SK-N-SH treated with all-trans-retinoic acid at 6 μM for 48 hours (cell line): ENCODE measurements around the gene UBE2I.

Source experiments
- ARNTL ChIP-seq: fragments of 450-650 bp; formaldehyde crosslinking; IDR thresholded peaks from 2 replicates; pipeline ENCODE4 v1.5.0; 2020; ENCODE audit warnings: low read depth, mild to moderate bottlenecking, moderate library complexity, borderline replicate concordance
- CREB5 ChIP-seq: fragments of 250-450 bp; sonication (Bioruptor Pico); IDR thresholded peaks from 2 replicates; pipeline ENCODE4 v1.5.1; 2020; ENCODE audit warnings: low read depth, mild to moderate bottlenecking, moderate library complexity
- PATZ1 ChIP-seq: fragments of 250-450 bp; sonication (Bioruptor Pico); IDR thresholded peaks from 2 replicates; pipeline ENCODE4 v1.8.0; 2020; ENCODE audit warnings: mild to moderate bottlenecking, moderate library complexity, borderline replicate concordance
- TCF4 ChIP-seq: fragments of 250-450 bp; sonication (Bioruptor Pico); IDR thresholded peaks from 2 replicates; pipeline ENCODE4 v1.8.0; 2021; ENCODE audit warnings: mild to moderate bottlenecking, moderate library complexity, borderline replicate concordance
- ZFP3 ChIP-seq: fragments of 250-450 bp; sonication (Bioruptor Pico); IDR thresholded peaks from 2 replicates; pipeline ENCODE4 v1.5.0; 2020; ENCODE audit warnings: mild to moderate bottlenecking, moderate library complexity
- ZFP30 ChIP-seq: fragments of 450-650 bp; formaldehyde crosslinking; IDR thresholded peaks from 2 replicates; pipeline ENCODE4 v1.5.0; 2022; ENCODE audit warnings: mild to moderate bottlenecking, moderate library complexity
- ZNF565 ChIP-seq: fragments of 450-650 bp; formaldehyde crosslinking; conservative IDR thresholded peaks from 2 replicates; pipeline ENCODE4 v1.5.0; 2020; ENCODE audit warnings: low read depth, mild to moderate bottlenecking, moderate library complexity
- ZNF70 ChIP-seq: fragments of 450-650 bp; formaldehyde crosslinking; IDR thresholded peaks from 2 replicates; pipeline ENCODE4 v1.5.0; 2020; ENCODE audit warnings: mild to moderate bottlenecking, moderate library complexity
- ZNF8 ChIP-seq: fragments of 450-650 bp; formaldehyde crosslinking; IDR thresholded peaks from 2 replicates; pipeline ENCODE4 v1.5.0; 2020; ENCODE audit warnings: mild to moderate bottlenecking, moderate library complexity

- TF ChIP-seq TCF4 (CRISPR knock-in tag) (no peak), ZNF8 (CRISPR knock-in tag) (no peak), ZFP30 (no peak), ZFP3 (CRISPR knock-in tag) (no peak), ZNF70 (CRISPR knock-in tag) (no peak), PATZ1 (CRISPR knock-in tag) (no peak), ZNF565 (CRISPR knock-in tag) (no peak), CREB5 (no peak), ARNTL (CRISPR knock-in tag) (no peak)
Measured at GRCh38 chr16:1265826-1266225, 43.6 kb upstream of the UBE2I start.
